Skeletal muscle cell (primary cell): ENCODE data around the gene MLX.
"Not testable (repeated sequence)": the region's sequence is repeated elsewhere in the genome, so short reads cannot be mapped to it uniquely, and the experiment has no call there.

ENCODE experiments used
- DNase-seq: peaks from one replicate; pipeline ENCODE4 v3.0.0-alpha.2; 2010; ENCODE audit warnings: low read depth
- H3K4me3 ChIP-seq: 2 replicates; pipeline ENCODE4 v1.5.1; 2011; ENCODE audit warnings: low read depth, mild to moderate bottlenecking, control low read depth, low read length, moderate library complexity

Gene MLX

GRCh38 chr17:42535155-42536047 is 31.5 kb upstream of the MLX start:
- H3K4me3 ChIP-seq = peak overlapping the region; percentile 63
- no peak for DNase-seq

DNA sequence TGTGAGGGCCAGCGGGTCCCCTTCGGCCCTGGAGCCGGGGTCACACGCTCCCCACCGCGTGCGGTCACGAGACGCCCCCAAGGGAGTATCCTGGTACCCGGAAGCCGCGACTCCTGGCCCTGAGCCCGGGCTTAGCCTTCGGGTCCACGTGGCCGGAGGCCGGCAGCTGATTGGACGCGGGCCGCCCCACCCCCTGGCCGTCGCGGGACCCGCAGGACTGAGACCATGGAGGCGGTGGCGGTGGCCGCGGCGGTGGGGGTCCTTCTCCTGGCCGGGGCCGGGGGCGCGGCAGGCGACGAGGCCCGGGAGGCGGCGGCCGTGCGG is 30.9 kb upstream of the MLX start, which contains the start of gene NAGLU:
TSS of gene NAGLU (plus strand) at position 194 of the 324 bp plus-strand sequence. CDS start at position 226, 32 bp downstream.
- no peak for DNase-seq
- H3K4me3 ChIP-seq = peak within 1 kb of the TSS; percentile 63

DNA sequence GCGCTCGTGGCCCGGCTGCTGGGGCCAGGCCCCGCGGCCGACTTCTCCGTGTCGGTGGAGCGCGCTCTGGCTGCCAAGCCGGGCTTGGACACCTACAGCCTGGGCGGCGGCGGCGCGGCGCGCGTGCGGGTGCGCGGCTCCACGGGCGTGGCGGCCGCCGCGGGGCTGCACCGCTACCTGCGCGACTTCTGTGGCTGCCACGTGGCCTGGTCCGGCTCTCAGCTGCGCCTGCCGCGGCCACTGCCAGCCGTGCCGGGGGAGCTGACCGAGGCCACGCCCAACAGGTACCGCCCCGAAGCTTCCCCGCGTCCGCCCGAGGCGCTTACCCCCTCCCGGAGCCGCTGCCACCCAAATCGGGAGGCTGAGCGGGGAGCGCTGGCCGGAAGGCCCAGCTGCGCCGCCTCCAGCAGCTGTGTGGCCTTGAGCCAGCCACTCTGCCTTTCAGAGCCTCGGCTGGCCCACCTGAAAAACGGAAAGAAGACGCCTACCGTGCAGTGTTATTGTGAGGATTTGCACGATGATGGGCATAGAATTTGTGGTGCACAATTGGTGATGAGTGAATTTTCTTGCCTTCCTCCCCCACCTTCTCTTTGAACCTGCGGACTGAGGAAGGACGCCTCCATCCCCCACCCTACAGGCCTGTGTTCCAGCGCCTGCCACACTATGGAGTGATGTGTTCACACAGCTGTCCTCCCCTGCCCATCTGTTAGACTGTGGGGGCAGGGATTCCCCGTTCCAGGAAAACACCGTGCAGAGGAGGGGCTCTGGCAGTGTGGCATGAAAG is 30.3 kb upstream of the MLX start:
- peak; percentile 52 for DNase-seq
- H3K4me3 ChIP-seq = peak overlapping the region; percentile 63

DNA sequence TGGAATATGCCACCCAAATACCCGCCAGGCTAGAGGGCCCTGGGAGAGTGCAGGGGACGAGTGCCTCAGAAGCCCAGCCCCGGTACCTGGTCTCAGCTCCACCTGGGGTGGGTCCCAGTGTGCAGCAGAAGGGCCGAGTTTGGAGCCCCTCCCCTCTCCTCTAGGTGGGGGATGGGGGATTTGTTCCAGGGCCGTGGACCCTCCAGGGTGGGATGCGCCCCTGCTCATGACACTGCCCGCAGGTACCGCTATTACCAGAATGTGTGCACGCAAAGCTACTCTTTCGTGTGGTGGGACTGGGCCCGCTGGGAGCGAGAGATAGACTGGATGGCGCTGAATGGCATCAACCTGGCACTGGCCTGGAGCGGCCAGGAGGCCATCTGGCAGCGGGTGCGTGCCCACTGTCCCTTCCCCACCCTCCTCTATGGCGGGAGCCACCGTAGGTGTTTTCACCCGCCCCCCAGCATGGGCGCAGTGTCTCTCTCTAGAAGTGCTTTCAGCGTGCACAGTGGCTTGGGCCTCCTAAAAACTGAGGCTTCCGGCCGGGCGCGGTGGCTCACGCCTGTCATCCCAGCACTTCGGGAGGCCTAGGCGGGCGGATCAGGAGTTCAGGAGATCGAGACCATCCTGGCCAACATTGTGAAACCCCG is 29.6 kb upstream of the MLX start:
- H3K4me3 ChIP-seq = peak overlapping the region; percentile 63
- DNase-seq = no peak

DNA sequence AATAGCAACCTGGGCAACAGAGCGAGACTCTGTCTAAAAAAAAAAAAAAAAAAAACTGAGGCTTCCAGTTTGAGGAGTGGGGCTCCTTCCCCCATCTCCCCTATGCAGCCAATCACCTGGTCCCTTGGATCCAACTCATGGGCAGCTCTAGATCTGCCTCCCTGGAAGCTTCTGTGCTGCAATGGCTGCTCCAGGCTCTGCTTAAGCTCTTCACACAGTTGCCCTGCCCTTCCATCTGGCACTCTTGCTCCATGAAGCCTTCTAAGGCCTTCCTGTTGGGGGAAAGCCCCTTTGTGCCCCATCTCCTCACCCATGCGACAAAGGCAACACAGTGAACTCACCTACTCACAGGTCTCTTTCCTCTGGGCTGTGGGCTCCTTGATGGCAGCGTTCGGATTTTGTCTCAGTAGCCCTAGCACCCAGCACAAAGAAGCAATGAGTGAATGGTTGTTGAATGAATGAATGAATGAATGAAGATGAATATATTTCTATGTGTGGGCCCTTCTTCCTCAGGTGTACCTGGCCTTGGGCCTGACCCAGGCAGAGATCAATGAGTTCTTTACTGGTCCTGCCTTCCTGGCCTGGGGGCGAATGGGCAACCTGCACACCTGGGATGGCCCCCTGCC is 29.0 kb upstream of the MLX start:
- no peak for DNase-seq
- no peak overlapping the region for H3K4me3 ChIP-seq

GRCh38 chr17:42538482-42538881 is 28.4 kb upstream of the MLX start:
- DNase-seq = no peak
- no peak overlapping the region for H3K4me3 ChIP-seq

DNA sequence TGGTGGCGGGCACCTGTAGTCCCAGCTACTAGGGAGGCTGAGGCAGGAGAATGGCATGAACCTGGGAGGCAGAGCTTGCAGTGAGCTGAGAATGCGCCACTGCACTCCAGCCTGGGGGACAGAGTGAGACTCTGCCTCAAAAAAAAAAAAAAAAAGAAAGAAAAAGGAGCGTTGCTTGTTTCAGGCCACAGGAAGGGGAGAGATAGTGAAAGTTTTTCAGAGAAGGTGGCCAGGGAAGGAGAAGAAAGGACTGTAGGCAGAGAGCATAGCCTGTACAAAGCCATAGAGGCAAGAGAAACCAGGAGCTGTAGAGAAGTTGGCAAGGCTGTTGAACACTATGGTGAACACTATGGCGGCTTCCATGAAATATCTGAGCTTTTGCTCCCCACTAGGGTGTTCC is 26.3 kb upstream of the MLX start:
- not testable (repeated sequence) for DNase-seq, H3K4me3 ChIP-seq

DNA sequence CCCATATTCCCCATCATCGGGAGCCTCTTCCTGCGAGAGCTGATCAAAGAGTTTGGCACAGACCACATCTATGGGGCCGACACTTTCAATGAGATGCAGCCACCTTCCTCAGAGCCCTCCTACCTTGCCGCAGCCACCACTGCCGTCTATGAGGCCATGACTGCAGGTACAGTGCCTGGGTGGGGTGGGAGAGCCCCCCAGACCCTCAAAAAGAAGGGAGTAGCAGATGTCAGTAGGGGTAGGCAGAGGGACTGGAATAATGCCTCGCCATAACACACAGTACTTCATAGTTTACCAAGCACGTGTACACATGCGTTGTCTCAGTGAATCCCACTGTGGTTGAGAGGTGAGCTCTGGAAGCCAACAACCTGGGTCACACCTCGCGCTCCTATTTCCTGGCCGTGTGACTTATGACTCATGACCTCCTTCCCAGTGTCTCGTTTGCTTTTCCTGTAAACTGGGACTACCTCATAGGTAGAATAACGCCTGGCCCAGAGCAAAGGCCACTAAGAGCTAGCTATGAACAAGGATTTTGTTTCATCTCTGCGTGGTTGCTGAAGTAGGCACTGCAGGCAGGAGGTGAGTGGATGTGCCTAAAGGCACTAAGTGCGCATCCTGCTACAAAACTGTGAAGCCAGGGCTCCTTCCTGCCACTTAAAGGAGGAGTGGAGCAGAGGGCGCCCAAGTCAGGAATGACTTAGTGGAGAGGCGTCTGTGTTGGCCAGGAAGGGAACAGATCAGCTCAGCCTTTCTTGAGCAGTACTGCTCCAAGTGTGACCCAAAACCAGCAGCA is 25.7 kb upstream of the MLX start:
- no peak overlapping the region for H3K4me3 ChIP-seq
- no peak for DNase-seq

GRCh38 chr17:42543190-42544079 is 23.5 kb upstream of the MLX start:
- no peak overlapping the region for H3K4me3 ChIP-seq
- DNase-seq = no peak

- no peak for DNase-seq
- no peak overlapping the region for H3K4me3 ChIP-seq
Observed at GRCh38 chr17:42544874-42545283, 22.0 kb upstream of the MLX start.

DNA sequence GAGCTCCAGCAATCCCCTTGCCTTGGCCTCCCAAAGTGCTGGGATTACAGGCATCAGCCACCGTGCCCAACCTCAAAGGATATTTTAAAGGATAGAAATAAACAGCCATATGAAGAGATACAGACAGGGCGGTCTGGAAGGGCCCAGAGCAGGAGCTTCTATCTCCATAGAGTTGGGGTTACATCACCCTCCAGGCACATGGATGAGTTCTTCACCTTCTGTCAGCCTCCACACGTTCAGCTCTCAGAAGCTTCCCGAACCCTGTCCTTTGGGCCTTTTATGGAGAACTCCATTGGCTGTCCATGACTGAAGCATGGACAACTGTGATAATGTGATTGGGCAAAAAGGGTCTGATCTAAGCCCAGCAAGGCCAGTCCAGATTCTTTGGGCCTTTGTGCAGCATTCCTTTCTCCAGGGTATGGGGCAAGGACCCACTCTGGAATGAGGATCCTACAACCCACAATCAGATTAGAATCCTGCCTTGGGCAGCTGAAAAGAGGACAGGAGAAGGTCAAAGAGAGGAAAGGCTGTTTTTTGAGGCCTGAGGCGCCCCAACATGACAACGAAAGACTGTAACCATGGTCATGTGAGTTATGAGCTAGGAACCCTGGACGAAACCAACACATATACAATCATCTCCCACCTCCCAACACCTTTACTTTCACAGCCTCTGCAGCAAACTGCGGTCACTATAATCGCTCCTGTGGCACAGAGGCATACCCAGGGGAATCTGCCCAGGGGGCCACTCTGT is 21.0 kb upstream of the MLX start:
- not testable (repeated sequence) for DNase-seq, H3K4me3 ChIP-seq

GRCh38 chr17:42547001-42547461 is 19.9 kb upstream of the MLX start:
- no peak for DNase-seq
- no peak overlapping the region for H3K4me3 ChIP-seq

- peak overlapping the region; percentile 44 for H3K4me3 ChIP-seq
- no peak for DNase-seq
Observed at GRCh38 chr17:42547698-42548069, 19.2 kb upstream of the MLX start.

- peak overlapping the region; percentile 44 for H3K4me3 ChIP-seq
- no peak for DNase-seq
Observed at GRCh38 chr17:42548070-42548837, 18.6 kb upstream of the MLX start.

DNA sequence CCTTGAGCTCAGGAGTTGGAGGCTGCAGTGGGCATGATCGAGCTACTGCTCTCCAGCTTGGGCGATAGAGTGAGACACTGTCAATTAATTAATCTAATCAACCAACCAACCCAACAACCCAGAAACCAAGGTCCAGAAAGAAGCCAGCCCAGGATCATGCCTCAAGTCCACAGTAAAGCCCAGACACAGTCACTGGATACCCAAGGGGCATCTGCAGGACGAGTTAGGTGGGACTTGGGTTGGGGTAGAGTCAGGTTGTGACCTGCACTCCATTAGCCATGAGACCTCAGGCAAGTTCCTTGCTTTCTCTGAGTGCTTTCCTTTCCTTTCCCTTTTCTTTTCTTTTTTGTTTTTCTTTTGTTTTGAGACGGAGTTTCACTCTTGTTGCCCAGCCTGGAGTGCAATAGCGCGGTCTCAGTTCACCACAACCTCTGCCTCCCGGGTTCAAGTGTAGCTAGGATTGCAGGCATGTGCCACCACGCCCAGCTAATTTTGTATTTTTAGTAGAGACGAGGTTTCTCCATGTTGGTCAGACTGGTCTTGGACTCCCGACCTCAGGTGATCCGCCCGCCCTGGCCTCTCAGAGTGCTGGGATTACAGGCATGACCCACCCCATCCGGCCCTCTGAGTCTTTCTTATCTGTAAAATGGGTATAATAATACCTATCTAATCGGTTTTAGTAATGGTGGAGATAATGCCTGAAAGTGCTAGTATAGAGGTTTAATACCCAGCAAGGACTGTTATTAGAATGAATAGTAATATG is 17.7 kb upstream of the MLX start:
- no peak for DNase-seq
- peak overlapping the region; percentile 44 for H3K4me3 ChIP-seq

DNA sequence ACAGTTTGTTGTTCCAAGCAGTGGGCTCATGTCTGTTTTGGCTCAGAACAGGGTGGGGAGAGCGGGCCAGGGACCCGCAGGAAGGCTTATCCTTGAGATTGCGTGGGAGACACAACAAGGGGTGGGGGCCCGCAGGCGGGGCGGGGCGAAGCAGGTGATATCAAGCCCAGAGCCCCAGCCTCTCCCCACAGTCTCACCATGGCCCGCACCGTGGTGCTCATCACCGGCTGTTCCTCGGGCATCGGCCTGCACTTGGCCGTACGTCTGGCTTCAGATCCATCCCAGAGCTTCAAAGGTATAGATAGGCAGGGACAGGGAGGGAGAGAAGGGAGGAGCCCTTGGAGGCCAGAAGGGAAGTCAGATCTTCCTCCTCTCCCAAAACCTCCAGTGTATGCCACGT is 14.2 kb upstream of the MLX start, which contains the start of gene HSD17B1:
TSS of gene HSD17B1 (plus strand) at position 188 of the 400 bp plus-strand sequence. CDS start at position 199, 11 bp downstream.
- not testable (repeated sequence) for DNase-seq
- peak within 1 kb of the TSS; percentile 71 for H3K4me3 ChIP-seq
